Ammon's horn (tissue), 1 donor: ENCODE results near the gene FKBP3.
"Not testable (repeated sequence)": the region's sequence is repeated elsewhere in the genome, so short reads cannot be mapped to it uniquely, and the experiment has no call there.

ENCODE experiments used
- DNase-seq: peaks from one replicate; pipeline ENCODE4 v3.0.0-alpha.2; 2016; ENCODE audit warnings: low spot score

FKBP3 gene

GRCh38 chr14:45134051-45134958, at the start of gene FKBP3:
Gene FKBP3 (minus strand): TSS chr14:45134481. CDS start chr14:45134456, 25 bp downstream.
- DNase-seq = peak; percentile 99

GRCh38 chr14:45181806-45182205, 47.5 kb upstream of the FKBP3 start:
- DNase-seq = no peak

DNA sequence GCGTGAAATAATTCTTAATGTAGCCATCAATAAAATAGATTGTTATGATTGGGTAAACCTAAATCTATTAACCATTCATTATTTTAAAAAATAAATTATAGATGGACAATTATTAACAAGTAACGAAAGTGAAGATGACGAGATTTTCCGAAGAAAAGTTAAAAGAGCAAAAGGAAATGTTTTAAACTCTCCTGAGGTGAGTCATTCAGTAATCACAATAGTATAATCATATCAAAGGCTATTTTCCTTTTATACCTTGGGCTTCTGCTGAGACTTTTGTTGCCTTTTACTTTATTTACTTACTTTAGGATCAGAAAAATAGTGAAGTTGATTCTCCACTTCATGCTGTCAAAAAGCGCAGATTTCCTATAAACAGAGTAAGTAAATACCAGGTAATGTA, 47.0 kb upstream of the FKBP3 start:
- DNase-seq = no peak

DNA sequence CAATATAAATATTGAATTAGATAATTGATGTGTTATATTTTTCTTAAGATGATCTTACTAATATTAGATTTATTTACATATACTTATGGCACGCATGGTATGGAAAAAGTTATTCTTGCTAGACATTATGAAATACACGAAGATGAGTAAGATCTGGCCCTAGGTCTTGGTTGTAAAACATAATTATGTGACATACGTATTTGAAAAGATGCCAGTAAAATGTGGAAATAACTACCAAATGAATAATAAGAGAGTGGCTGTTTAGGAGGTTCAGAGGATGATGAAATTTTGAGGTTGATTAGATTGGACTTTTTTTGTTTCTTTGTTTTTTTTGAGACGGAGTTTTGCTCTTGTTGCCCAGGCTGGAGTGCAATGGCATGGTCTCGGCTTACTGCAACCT, 42.8 kb upstream of the FKBP3 start:
- DNase-seq = no peak

DNA sequence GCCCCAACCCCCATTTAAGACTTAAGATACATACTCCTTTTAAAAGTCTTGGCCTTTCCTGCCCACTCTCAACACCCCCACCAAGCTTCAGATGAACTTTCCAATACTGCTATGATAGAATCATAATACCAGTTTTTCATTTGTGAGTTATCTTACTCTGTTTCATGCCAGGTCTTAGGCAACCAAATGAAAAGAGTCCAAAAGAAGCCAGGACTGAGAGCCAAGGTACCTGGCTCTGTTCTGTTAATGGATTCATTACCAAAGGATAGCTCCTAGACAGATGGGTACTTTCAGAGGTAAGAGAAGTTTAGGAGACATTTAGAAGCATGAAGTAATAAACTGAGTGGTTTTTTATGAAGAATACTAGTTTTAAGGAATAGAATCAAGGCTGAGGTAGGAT, 35.6 kb upstream of the FKBP3 start:
- no peak for DNase-seq

DNA sequence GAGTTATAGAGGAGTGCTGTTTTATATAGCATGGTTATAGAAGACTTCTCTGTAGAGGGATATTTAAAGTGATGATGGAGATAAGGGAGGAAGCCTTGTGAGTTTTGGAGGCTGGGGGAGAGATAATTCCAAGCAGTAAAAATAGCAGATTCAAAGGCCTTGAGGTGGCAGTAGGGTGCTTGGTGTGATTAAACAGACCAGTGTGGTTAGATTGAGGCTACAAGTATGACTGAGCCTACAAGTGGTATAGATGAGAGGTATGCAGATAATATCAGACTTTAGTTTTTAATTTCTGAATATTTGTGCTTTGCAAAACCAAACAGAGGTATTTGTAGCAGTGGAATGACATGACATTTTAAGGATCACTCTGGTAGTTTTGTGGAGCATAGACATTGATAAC, 21.8 kb upstream of the FKBP3 start:
- DNase-seq = no peak

DNA sequence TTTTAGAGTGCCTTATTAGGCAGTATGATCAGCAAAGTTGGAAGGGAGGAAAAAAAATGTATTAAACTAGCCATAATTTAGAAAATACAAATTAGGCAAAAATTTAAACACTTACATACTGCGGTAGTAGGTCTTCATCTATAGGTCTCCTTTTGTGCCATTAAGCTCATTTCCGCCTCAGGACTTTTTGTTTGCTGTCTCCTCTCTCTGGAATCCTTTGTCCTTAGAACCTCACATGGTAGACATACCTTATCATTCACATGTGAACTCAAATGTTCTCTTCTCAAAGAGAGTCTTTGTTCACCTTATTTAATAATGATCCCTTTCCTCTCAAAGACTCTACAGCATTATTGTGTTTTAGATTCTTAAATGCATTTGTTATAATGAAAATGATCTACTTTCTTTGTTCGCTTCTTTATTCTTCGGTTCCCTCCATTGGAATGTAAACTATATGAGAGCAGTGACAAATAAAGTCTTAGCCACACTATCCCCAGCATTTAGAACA, 16.2 kb upstream of the FKBP3 start:
- no peak for DNase-seq

- DNase-seq = no peak
Observed at GRCh38 chr14:45149602-45150001, 15.3 kb upstream of the FKBP3 start.

GRCh38 chr14:45145214-45145613, 10.9 kb upstream of the FKBP3 start:
- no peak for DNase-seq

- DNase-seq = no peak
Observed at GRCh38 chr14:45144658-45145057, 10.4 kb upstream of the FKBP3 start.

DNA sequence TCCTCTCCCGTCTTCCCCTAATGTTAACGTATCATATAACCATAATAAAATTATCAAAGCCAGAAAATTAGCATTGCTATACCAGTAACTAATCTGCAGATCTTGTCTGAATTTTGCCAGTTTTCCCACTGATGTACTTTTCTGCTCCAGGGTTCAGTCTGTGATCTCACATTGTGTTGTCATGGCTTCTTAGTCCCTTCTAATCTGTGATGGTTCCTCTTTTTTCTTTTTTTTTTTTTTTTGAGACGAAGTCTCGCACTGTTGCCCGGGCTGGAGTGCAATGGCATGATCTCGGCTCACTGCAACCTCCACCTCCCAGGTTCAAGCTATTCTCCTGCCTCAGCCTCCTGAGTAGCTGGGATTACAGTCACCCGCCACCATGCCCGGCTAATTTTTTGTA, 7.8 kb upstream of the FKBP3 start:
- DNase-seq = not testable (repeated sequence)

DNA sequence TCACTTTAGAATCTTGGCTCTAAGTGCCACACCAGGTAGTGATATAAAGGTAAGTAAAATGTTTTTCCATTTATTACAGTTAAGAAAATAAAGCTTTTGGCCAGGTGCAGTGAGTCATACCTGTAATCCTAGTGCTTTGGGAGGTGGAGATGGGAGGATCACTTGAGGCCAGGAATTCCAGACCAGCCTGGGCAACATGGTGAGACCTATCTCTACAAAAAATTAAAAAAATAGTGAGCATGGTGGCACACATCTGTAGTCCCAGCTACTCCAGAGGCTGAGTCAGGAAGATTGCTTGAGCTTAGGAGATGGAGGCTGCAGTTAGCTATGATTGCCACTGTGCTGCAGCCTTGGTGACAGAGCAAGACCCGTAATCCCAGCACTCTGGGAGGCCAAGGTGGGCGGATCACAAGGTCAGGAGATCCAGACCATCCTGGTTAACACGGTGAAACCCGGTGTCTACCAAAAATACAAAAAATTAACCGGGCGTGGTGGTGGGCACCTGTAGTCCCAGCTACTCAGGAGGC, 6.4 kb upstream of the FKBP3 start:
- DNase-seq = no peak

DNA sequence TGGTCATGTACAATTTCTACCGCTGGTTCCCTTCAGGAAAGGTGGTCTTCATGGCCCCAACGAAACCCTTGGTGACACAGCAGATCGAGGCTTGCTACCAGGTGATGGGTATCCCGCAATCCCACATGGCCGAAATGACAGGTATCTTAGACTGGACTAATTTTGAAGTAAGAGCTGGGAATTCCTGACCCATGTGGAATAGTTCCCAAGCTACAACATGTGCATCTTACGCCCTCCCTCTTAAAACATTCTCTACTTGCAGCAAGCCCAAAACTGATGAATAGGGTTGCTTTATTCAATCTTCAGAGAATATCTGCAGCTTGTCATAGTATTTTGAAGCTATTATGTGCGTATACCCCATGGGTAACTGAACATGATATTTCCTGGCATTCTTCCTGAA, 2.1 kb upstream of the FKBP3 start:
- DNase-seq = no peak

DNA sequence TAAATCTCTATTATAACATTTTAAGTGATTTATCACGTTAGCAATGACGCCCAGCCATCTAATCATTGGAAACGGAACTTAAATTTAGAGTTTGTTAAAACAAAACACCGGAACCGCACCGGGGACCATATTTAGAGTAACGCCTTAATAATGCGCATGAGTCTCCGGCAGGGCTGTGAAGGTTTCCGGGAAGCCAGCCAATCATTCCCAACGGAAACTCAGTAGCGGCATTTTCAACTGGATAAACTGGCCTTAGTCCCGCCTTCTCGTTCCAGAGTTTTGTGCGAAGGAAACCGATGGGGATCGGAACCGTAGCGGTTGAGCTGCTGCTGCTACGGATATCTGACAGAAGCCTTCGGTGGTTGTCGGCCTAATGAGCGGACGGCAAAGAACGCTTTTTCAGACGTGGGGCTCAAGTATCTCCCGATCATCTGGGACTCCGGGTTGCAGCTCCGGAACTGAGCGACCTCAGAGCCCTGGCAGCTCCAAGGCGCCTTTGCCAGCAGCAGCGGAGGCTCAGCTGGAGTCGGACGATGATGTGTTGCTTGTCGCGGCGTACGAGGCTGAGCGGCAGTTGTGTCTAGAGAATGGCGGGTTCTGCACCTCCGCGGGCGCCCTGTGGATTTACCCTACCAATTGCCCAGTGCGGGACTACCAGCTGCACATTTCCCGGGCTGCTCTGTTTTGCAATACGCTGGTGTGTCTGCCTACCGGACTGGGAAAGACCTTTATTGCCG, 1.5 kb upstream of the FKBP3 start, which contains the start of gene FANCM:
Gene FANCM (plus strand): TSS at position 272 of the 737 bp plus-strand sequence. CDS start 102 bp downstream, at position 374.
- peak; percentile 94 for DNase-seq

GRCh38 chr14:45135156-45135555, 875 bp upstream of the FKBP3 start:
- DNase-seq = peak; percentile 5

DNA sequence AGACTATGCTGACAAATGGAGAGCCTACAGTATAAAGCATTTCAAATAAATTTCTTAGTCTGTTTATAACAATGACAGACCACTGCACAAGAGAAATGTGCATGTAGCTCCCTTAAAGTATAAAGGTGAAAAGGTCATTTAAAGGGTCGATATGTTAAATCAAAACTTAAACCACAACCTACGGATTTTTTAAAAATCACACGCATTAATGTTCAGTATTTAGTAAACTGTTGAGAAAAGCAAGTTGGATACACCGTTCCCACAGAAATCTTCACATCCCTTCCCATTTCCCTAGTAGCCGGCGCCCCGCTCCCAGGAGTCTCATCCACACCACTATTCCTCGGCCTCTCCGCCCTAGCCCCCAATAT, 614 bp downstream of the FKBP3 start:
- no peak for DNase-seq

DNA sequence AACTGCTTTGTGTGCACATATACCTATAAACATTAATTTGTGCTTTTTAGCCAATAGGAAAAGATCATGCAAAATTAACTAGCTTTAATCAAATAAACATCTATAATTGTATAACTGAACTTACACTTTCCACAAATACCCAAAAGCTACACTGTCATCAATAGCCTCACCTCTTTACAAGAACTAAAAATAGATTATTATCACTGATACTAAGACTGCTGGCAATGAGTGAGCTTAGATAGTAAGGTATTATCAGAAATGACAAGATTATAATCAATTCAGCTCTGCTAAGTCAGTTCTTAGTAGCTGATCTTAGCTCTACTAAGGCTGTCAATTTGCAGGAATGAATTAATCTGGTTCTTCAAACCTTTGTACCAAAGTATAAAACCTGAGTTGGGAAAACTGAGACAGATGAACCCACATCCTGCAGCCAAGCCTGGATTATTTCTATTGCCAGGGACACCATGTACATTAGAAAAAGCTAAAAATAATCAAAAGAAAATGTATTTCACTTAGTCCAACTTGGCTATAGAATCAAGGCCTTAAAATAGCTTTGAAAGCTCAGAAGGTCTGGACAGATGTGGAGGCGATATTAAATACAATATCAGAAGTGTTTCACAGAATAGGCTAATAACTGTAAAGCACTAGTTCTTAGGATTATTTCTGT, 5.2 kb downstream of the FKBP3 start:
- DNase-seq = no peak

DNA sequence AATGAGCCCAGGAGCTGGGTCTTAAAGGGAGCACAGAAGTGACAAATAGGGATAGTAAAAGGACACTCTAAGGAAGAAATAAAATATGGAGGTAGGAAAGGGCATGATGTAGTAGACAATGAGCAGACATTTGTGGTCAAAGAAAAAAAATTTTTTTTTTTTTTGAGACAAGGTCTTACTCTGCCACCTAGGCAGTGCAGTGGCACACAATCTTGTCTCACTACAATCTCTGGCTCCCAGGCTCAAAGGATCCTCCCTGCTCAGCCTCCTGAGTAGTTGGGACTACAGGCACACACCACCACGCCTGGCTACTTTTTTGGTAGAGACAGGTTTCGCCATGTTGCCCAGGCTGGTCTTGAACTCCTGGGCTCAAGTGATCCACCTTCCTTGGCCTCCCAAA, 8.5 kb downstream of the FKBP3 start:
- DNase-seq = no peak

DNA sequence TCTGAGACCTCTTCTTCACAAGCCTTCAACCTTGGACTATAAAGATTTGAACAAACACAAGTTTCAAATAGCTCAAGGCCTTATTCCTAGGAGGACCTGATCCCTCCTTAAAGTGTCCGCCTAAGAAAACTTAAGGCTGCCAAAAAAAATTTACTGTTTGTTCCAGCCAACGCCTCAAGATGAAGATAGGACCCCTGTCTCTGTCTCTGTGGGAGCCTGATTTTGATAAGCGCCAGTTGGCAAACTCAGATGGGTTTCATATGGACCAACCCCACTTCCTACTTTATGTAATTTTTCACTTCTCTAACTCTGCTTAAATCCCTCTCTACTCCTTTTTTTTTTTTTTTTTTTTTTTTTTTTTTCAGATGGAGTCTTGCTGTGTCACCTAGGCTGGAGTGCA, 11.0 kb downstream of the FKBP3 start:
- no peak for DNase-seq

GRCh38 chr14:45120096-45120495, 14.2 kb downstream of the FKBP3 start:
- DNase-seq = no peak

DNA sequence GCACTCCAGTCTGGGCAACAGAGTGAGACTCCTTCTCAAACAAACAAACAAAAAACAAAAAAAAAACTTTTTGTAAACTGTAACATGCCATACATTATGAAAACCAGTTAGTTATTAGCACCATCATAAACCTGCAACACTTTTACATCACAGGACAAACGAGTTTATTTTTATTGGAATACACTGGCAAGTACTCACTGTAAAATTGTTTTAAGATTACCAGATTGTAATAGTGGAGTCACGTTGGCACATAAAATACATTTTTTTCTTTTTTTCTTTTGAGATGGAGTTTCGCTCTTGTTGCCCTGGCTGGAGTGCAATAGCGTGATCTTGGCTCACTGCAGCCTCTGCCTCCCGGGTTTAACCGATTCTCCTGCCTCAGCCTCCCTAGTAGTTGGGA, 15.7 kb downstream of the FKBP3 start:
- no peak for DNase-seq

GRCh38 chr14:45114327-45114726, 20.0 kb downstream of the FKBP3 start:
- DNase-seq = no peak
